HG02970 (cell line): ENCODE measurements around the gene GFRAL.

ENCODE experiments used
- ATAC-seq: cut with Tn5 transposase; IDR thresholded peaks from one replicate; pipeline ENCODE4 v1.9.1; 2021; ENCODE audit warnings: mild to moderate bottlenecking, moderate library complexity, moderate number of reproducible peaks; ENCODE audit not compliant: unreplicated experiment, low FRiP score

The GFRAL gene

GRCh38 chr6:55423933-55424332 is 96.7 kb downstream of the GFRAL start:
- no peak for ATAC-seq

- no peak for ATAC-seq
Observed at GRCh38 chr6:55433446-55434130, 106.3 kb downstream of the GFRAL start.

GRCh38 chr6:55437141-55437540 is 109.9 kb downstream of the GFRAL start:
- ATAC-seq: no peak

- no peak for ATAC-seq
Observed at GRCh38 chr6:55438203-55438602, 110.9 kb downstream of the GFRAL start.

- no peak for ATAC-seq
Observed at GRCh38 chr6:55443238-55444134, 116.2 kb downstream of the GFRAL start.

GRCh38 chr6:55445648-55446204 is 118.5 kb downstream of the GFRAL start:
- ATAC-seq: no peak

GRCh38 chr6:55447891-55448290 is 120.6 kb downstream of the GFRAL start:
- ATAC-seq: no peak

- ATAC-seq: no peak
Observed at GRCh38 chr6:55448451-55448850, 121.2 kb downstream of the GFRAL start.

GRCh38 chr6:55449225-55449624 is 122.0 kb downstream of the GFRAL start:
- ATAC-seq: no peak

GRCh38 chr6:55450005-55450404 is 122.7 kb downstream of the GFRAL start:
- no peak for ATAC-seq
